GM19238 (cell line): ENCODE data around the gene NET1.

Source experiments
- DNase-seq: peaks from one replicate; pipeline ENCODE4 v3.0.0; 2011; ENCODE audit warnings: low spot score; ENCODE audit not compliant: insufficient read length

The NET1 gene

DNA sequence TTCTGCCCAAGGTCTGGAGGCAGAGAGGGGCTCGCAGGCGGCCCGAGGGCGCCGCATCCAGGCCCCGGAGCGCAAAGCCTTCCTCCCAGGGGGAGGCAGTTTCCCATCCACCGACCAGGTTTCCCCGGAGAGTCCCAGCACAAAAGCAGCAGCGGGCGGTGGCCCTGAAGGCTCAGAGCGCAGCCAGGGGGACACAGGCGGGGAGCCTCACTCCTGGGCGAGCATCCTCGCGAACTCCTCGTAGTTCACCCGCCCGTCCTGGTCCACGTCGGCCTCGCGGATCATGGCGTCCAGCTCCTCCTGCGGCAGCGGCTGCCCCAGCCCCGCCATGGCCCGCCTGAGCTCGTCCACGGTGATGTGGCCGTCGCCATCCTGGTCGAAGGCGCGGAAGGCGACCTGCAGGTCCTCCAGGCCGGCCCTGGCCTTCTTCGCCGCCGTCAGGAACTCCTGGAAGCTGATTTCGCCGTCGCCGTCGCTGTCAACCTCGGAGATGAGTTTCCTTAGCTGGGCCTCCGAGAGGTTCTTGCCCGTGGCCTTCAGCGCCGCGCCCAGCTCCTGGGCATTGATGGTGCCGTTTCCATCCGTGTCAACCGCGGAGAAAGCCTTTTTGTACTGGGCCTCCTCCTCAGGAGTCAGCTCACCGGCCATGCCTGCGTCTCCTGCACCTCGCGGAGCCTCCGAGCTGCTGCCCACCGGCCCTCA, 86.6 kb downstream of the NET1 start:
- DNase-seq: no peak

DNA sequence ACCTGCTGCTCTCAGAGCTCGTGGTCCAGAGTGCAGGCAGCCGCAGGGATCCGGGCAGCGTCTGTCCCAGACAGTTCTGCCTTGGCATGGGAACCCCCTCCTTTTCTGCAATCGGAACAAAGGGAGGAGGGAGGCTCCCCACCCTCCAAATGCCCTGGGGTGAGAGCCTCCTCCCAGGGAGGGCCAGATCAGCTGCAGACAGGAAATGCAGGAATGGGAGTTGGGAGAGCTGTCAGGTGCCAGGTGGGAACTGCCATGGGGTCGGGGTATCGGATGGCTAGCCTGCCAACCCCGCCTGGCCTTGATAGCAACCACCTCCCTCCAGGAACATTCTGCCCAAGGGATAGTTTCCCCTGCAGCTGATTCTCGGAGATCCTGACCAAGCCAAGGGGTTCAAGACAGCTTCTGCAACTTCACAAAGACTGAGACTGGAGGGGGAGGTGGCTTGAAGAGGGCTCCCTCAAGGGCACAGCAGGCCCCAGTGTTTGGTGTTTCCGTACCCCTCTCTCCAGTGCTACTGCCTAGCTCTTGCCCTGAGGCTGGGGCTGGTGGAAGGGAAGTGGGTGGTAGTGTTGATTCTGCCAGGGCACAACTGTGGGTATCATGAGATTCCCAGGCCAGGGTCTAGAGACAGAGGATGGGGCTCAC, 87.3 kb downstream of the NET1 start, which contains the start of gene CALML5:
CALML5 (minus strand) TSS at position 78 of the 648 bp plus-strand sequence. CDS start 132 bp downstream, outside the sequence.
- DNase-seq: no peak

DNA sequence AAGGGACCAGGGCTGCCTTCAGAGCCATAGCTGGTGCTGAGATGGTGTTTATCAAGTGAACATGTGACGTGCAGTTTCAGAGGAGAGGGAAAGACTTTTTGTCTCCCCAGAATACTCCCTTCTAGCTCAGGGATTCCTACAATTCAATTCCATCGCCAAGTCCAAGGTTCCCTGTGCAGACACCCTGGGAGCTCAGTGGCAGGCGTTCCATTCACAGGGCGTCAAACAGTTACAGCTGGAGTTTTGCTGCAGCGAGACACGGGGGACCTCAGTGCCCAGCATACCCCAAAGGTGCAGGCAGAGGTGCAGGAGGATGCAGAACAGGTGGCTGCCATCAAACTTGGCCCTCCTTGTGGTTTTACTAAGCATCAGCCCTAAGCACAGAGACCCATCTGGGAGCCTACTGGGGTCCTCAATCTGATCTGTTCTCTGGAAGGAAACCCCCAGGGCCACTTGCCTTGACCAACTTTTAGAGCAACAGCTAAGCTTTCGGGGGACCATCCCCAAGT, 87.9 kb downstream of the NET1 start:
- no peak for DNase-seq

DNA sequence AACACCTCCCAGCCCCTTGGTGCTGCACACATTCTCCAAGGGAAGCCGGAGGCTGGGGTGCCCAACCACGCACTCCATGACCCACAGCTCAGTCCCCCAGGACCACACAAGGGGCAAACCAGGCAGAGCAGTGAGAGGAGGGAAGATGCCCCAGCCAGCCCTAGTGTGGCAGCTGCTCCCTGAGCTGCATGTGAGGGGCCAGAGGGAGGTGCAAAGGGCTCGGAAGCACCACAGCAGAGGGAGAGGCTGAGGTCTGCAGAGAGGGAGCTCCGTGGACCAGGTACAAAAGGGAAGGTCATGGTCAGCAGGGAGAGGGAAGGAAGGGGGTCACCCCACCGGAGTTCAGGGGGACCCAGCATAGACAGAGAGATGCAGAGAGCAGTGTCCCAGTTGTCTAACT, 88.6 kb downstream of the NET1 start:
- no peak for DNase-seq

- DNase-seq: no peak
Measured at GRCh38 chr10:5502061-5502521, 89.7 kb downstream of the NET1 start.

DNA sequence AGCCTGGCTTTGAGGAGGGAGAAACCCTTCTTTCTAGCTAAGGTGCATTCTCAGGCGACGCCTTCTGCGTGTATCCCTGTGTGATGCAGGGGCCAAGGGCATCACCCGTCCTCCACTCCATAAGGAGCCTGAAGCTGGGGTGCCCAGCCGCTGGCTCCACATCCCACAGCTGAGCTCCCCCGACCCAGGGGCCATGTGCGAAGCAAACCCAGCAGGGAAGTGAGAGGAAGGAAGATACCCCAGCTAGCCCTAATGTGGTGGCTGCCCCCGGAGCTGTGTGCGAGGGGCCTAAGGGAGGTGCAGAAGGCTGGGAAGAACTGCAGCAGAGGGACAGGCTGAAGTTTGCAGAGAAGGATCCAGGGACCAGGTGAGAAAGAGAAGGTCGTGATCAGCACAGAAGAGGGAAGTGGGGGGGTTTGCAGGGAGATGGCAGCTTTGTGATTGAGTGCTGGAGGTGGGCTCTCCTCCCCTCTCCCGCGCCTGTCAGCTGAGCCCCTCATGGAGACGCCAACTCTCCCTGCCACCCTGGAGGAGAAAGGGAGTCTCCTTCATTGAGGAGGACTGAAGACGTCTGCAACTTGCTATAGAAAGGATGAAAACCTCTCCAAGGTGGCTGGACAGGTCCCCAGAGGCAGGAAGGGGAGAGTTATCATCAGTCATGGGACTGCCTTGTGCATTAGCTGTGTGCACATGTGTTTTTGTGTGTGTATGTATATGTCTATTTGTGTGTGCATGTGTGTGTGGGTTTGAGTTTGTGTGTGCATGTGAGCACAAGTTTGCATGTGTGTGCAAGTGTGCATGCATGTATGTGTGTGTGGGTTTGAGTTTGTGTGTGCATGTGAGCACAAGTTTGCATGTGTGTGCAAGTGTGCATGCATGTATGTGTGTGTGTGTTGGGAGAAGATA, 90.5 kb downstream of the NET1 start:
- no peak for DNase-seq

- no peak for DNase-seq
Measured at GRCh38 chr10:5503477-5503835, 91.1 kb downstream of the NET1 start.

DNA sequence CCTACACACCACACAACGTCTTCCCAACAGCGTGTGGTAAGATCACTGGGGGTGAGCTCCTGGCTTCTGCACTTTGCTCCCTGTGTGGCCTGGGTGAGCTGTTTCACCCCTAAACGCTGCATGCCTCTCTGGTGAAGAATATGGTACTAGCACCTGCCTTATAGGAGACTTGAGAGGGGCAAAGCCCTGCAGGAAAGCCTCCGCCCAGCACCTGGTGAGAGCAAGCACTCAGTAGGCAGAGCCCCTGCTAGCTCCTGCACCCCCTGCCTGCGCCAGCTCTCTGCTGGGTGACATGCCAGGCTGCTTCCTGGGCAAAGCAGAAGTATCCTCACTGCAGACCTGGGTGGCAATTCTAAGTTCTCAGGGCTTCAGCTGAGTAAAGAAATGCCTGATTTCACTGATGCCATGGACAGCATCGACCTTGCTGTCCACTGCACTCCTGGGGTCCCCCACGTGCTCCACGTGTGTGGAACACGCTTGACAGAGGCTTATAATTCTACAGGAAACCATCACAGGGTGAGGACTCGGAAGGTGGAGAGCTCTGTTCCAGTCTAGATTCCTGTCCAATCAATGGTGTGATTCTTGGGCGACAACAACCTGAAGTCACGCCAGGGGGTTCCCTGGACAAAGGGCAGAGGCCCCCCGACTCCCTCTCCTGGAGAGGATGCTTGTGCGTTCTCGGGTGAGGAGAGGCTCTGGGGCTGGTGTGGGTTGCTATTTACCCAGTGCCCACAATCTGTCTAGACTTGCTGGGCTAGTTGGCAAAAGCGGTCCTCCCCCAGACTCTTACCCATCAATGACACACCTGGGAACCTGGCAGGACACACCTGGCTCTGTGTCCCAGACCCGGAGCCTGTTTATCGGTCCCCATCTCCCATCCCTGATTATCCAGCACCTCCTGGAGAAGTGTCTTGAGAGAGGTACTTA, 92.1 kb downstream of the NET1 start:
- DNase-seq: no peak

DNA sequence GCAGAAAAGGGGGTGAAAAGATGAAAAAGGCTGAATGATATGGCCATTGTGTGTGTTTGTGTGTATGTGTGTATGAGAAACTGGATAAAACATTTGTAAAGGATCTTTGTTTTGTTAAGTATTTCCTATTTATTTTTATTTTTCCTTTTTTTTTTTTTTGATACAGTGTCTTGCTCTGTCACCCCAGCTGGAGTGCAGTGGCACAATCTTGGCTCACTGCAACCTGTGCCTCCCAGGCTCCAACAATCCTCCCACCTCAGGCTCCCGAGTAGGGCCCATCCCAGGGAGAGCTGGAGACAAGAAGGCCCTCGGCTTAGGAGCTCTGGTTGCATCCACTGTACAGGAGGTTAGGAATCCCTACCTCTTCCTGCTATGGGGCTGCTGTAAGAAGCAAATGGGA, 93.9 kb downstream of the NET1 start:
- DNase-seq: no peak

- no peak for DNase-seq
Measured at GRCh38 chr10:5506751-5507648, 94.6 kb downstream of the NET1 start.

GRCh38 chr10:5507649-5508131, 95.3 kb downstream of the NET1 start:
- no peak for DNase-seq

DNA sequence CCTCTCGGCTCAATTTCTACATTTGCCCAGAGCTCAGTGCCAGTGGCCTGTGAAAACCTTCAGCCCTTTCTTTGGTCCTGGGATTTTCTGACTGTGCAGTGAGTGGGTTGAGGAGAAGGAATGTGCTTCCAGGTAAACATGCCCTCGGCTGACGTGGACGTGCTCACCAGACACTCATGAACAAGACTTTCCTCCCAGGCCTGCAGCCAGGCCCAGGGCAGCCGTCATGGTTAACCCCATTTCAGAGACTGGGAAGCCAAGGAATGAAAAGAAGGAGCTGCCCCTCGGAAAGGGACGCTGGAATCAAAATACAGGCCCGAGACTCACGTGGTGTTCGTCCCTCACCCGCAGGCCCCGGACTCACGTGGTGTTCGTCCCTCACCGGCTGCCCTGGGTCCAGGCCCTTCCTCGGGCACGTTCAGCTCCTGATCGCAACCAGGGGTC, 95.8 kb downstream of the NET1 start:
- DNase-seq: no peak
